HG02763 (cell line): ENCODE results near the gene ZNF470.

Experiments
- ATAC-seq: cut with Tn5 transposase; IDR thresholded peaks from one replicate; pipeline ENCODE4 v1.9.1; 2021; ENCODE audit warnings: mild to moderate bottlenecking, moderate library complexity; ENCODE audit not compliant: unreplicated experiment

The ZNF470 gene

DNA sequence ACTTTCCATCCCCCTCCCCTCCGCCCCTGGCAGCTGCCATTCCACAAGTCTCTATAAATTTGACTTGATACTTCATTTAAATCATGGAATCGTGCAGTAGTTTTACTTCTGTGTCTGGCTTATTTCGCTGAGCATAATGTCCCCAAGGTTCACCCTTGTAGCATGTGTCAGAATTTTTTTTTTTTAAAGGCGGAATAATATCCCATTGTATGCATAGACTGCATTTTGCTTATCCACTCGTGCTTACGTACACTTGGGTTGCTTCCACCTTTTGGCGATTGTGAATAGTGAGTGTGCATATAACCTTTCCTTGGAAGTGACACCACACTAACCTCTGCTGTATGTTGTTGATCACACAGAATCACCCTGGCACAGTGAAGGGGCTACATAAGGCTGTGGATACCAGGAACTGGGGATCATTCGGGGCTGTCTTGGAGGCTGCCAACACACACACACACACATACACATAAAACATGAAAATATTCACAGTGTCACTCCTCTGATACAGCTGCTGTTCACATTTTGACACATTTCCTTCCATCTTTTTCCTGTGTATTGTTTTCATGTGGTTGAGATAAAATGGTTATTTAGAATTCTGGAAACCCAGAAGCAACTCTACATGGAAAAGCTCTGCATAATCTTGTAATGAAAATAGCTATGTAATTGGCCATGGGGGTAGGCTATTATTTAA lies 41.2 kb downstream of the ZNF470 start:
- ATAC-seq, result no peak

DNA sequence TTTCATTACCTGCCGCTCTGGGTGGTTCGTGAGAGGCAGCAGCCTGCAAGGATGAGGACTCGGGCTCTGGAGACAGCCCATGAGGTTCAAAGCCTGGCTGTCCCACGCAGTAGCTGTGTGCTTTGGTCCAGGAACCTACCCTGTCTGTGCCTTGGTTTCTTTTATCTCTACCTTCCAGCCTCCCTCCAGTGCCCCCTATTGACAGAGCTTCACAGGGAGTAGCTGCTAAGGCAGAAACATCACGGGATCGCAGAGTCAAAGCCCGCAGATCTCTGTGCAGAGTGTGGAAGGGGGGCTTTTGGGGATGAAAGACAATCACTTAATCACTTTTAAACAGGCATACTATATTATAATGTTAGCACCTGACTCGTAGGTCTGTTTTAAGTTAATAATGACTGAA lies 44.0 kb downstream of the ZNF470 start:
- no peak for ATAC-seq

DNA sequence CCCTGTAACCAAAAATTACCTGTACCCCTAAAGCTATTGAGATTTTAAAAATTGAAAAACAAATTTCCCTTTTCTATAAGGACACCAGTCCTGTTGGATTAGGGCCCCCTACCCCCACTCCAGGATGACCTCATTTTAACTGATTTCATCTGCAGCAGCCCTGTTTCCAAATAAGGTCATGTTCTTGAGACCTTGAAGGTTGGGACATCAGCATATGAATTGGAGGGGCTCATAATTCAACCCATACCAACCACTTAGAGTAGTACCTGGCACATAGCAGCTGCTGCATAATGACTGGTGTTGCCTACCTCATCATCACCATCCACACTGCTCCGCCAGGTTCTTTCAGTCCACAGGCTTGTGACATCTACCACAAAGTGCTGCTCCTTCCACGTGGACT lies 45.5 kb downstream of the ZNF470 start:
- no peak for ATAC-seq

DNA sequence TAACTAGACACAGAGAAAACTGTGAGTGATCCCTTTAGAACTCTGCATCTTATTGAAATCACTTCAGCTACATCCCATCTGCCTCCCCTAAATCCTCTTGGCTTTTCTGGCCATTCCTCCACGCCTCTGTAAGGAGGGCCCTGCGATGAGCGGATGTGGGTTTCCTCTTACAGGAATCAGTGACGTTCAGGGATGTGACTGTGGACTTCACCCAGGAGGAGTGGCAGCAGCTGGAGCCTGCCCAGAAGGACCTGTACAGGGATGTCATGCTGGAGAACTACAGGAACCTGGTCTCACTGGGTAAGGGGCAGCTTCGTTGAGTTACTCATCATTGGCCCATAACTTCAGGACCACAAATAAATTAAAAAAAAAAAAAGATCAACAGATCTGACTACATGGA lies 46.4 kb downstream of the ZNF470 start:
- no peak for ATAC-seq

DNA sequence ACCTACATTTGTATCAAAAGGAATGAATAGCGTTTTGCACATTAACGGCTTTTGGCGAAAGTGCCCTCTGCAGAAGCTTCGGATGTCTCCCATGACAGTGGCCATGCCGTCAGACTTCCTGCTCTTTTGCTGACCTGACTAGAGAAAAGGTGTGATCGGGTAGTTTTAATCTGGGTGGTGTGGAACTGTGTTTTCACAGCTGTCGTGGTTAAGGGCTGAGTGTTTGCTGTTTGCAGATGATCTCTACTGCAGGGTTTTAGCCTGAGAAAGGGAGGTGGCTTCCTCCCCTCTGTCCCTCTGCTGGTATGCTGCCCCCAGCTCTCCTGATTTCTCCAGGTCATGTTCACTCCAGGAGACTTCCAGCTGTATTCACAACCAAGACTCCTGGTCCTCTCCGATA lies 50.3 kb downstream of the ZNF470 start:
- ATAC-seq, result no peak

DNA sequence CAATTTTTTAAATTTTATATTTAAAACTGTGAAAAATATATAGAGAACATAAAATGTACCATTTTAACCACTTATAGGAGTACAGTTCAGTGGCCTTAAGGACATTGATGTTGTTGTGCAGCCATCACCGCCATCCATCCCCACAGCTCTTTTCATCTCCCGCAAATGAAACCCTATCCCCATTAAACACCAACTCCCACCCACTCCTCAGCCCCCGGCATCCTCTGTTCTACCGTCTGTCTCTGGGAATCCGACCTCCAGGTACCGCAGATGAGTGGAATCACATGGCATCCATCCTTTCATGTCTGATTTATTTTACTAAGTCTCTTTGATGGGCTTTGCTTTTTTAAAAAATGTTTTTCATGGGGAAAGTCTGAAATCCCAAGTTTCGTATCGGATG lies 51.9 kb downstream of the ZNF470 start:
- no peak for ATAC-seq

DNA sequence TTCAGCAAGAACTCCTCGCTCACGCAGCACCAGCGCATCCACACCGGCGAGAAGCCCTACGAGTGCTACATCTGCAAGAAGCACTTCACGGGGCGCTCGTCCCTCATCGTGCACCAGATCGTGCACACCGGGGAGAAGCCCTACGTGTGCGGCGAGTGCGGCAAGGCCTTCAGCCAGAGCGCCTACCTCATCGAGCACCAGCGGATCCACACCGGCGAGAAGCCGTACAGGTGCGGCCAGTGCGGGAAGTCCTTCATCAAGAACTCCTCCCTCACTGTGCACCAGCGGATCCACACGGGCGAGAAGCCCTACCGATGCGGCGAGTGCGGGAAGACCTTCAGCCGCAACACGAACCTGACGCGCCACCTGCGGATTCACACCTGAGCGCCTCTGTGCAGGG lies 55.1 kb downstream of the ZNF470 start:
- no peak for ATAC-seq

DNA sequence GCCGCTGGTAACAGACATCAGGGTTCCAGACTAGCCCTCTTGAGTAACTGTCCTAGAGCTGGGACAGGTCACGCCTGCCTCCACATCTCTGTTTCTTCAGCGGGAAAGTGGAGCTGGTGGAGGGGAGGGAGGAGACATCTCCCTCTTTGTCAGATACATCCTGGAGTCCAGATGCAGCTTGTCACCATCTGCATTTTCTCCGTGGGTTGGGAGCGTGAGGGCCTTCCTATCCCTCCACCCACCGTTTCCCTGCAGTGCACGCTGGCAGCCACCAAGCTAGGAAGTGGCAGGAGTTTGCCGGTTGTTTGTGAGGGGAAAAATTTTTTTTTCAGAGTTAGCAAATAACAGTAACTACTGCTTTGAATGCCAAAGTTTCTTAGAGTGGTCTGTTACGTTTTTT lies 55.7 kb downstream of the ZNF470 start:
- ATAC-seq, result no peak

DNA sequence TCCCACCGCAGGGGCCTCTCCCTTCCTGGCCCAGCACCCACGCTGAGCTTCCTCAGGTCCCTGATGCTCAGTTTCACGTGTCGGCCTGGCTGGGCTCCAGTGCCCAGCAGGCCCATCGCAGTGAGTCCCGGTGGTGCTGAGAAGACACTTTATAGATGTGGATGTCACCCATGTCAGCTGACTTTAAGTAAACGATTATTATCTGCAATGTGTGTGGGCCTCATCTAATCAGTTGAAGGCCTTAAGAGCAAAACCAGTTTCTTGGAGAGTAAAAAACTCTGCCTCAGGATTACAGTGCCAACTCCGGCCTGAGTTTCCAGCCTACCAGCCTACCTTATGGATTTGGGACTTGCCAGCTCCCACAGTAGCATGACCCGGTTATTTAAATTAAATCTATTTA lies 58.4 kb downstream of the ZNF470 start:
- ATAC-seq, result no peak

DNA sequence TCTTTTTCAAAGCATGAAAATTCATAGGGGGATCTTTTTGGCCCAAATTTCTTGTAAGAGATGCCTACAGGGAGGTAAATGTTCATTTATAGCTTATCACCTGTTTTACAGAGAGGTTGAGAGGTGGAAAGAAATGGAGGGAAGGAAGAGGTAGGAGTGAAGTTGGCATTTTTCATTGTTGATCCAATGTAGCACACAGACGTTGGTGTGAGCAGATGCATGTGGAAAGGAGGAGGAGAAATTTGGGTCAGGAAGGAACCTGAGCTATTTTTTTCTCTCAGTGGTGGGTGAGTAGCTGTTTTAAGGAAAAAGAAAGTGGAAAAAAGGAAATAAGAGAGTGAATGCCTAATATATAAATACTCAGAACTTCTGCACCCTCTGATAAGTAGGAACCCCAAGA lies 65.8 kb downstream of the ZNF470 start:
- ATAC-seq, result no peak

DNA sequence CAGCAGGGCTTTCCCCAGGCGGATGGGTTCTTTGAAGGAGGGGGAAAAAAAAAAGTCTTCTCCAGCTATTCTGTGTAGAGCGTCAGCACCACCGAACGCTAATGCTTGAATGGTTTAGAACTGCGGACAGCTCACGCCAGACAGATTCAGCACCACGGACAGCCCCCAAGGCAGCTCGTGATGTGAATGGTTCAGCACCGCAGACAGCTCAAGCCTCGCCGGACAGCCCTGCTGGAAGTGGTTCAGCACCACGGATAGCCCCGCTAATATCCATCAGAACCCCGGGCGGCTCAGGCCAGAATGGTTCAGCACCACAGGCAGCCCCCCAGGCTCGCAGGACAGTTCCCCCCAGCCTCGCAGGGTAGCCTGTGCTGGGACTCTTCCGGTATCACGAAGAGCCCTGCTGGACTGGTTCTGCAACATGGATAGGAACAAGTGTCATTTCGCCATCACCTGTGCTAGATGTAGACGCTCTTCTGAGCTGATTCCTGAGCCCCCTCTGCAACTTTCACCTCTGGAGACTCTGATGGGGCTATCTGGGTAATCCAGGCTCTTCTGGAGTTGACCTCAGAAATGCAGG lies 70.8 kb downstream of the ZNF470 start:
- no peak for ATAC-seq
